MM.1S (cell line): Measurements from ENCODE around the gene MPI.

Experiments used
- EZH2 ChIP-seq: fragments of 300-600 bp; sonication (generic); optimal IDR thresholded peaks from 2 replicates; pipeline ENCODE3; 2017; ENCODE audit warnings: low read depth, mild to moderate bottlenecking, antibody characterized with exemption, low read length, mixed read lengths
- TF ChIP-seq, protein P1 (sequence below): fragments of 300-600 bp; sonication (generic); IDR thresholded peaks from 2 replicates; pipeline ENCODE4 v1.5.1; 2016; ENCODE audit warnings: antibody characterized with exemption, low read length, mixed read lengths

DNA sequence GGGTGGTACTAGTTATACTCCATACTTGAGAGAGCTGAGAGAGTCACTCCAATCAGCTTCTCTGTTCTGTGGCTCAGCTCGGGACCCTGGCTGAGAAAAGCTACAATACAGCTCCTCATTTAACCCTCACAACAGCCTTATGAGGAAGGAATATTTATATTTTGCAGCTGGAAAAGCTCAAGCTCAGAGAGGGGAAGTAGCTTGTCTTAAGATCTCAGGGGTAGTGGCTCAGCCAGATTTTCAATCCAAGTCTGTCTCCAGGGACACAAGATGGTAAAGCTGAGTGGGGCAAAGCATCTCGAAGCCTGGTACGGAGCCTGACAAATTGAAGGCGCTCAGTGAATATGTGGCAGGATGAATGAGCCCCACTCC is 31.5 kb upstream of the MPI start:
- TF ChIP-seq, protein P1, sequence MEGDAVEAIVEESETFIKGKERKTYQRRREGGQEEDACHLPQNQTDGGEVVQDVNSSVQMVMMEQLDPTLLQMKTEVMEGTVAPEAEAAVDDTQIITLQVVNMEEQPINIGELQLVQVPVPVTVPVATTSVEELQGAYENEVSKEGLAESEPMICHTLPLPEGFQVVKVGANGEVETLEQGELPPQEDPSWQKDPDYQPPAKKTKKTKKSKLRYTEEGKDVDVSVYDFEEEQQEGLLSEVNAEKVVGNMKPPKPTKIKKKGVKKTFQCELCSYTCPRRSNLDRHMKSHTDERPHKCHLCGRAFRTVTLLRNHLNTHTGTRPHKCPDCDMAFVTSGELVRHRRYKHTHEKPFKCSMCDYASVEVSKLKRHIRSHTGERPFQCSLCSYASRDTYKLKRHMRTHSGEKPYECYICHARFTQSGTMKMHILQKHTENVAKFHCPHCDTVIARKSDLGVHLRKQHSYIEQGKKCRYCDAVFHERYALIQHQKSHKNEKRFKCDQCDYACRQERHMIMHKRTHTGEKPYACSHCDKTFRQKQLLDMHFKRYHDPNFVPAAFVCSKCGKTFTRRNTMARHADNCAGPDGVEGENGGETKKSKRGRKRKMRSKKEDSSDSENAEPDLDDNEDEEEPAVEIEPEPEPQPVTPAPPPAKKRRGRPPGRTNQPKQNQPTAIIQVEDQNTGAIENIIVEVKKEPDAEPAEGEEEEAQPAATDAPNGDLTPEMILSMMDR, result no peak
- TF ChIP-seq EZH2, result no peak
